ENCODE results near the gene KCNA10.

KCNA10 gene

DNA sequence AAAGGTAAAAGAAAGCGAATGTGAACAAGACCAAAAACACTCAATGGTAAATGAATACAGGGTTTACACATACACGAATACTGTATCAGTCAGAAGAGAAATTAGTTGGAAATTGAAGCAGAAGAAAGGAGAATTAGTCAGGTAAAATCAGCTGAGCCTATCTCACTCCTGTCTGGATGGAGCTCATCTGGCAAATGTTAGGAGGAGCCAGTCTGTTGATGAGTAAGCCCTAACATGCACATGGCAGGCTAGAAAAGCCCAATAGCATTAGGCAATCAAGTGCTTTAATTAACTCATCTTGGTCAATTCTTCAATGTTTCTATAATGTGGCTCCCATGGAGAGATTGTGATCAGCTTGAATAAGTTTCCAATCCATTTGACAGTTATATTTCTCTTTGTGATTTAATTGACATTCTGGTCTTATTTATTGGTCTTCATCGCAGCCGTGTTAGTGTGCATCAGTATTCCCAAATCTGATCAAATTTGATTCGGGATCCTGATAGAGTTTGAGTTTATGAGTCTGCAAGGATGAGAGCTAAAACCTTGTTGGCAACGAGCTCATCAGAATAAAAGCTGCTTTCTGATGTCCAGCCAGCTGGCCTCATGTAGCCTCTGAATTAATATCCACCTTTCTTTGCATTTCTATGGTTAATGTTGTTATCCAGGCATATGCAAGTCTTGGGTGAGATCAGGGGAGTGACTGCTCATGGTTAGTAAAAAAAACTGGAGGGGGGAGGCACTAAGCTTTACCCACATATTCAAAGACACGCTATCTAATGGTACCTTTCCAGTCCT lies 22.1 kb upstream of the KCNA10 start:
- DNase-seq (ENCODE audit: low spot score) = no peak
- in situ Hi-C loops (cut with MboI; ENCODE audit: low sequenced_read_pairs, unreplicated experiment) = no loop called here
- TF ChIP-seq, protein P1, sequence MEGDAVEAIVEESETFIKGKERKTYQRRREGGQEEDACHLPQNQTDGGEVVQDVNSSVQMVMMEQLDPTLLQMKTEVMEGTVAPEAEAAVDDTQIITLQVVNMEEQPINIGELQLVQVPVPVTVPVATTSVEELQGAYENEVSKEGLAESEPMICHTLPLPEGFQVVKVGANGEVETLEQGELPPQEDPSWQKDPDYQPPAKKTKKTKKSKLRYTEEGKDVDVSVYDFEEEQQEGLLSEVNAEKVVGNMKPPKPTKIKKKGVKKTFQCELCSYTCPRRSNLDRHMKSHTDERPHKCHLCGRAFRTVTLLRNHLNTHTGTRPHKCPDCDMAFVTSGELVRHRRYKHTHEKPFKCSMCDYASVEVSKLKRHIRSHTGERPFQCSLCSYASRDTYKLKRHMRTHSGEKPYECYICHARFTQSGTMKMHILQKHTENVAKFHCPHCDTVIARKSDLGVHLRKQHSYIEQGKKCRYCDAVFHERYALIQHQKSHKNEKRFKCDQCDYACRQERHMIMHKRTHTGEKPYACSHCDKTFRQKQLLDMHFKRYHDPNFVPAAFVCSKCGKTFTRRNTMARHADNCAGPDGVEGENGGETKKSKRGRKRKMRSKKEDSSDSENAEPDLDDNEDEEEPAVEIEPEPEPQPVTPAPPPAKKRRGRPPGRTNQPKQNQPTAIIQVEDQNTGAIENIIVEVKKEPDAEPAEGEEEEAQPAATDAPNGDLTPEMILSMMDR (IDR thresholded peaks at IDR 0.05; ENCODE audit: borderline replicate concordance, control extremely low read depth, extremely low read depth, insufficient read depth, missing control alignments) = no peak

DNA sequence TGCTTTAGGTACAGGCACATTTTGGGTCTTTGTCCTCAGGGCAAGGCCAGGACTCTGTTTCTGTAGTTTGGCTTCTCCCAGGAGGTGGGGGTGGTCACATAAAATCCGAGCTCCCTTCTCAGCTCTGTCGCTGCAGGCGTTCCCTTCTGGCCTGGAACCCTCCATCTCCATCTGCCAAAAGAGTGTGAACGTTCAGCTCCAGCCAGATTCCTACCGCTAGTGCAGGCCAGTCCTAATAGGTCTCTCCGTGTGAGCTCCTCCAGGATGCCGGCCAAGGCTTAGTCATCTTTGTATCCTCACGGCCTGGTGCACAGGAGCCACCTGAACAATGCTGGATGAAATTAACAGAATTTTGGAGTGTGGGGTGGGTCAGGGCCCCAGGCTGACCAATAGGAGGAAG lies 19.9 kb upstream of the KCNA10 start:
- DNase-seq (ENCODE audit: low spot score) = no peak
- in situ Hi-C loops (cut with MboI; ENCODE audit: low sequenced_read_pairs, unreplicated experiment) = no loop called here
- TF ChIP-seq, protein P1 (IDR thresholded peaks at IDR 0.05; ENCODE audit: borderline replicate concordance, control extremely low read depth, extremely low read depth, insufficient read depth, missing control alignments) = no peak

DNA sequence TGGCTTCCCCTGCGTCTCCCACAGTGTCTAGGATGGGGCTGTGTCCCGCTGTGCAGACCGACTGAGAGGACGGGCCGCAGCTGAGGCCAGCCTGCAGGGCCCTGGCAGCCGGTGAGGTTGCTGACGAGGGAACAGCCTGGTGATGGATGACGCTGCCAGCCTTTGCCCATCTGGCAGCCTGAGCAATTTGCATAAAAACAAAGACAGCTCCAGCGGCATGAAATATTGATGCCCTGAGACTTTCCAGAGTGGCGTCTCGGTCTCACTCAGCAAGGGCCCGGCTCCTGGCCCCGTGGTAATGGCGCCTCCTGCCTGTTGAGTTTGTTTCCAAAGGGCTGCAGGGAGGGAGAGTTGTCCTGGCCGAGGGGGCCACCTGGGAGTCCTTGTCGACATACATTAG lies 19.1 kb upstream of the KCNA10 start:
- no peak for DNase-seq (ENCODE audit: low spot score)
- TF ChIP-seq, protein P1 (IDR thresholded peaks at IDR 0.05; ENCODE audit: borderline replicate concordance, control extremely low read depth, extremely low read depth, insufficient read depth, missing control alignments) = no peak
- in situ Hi-C loops (cut with MboI; ENCODE audit: low sequenced_read_pairs, unreplicated experiment) = no loop called here

DNA sequence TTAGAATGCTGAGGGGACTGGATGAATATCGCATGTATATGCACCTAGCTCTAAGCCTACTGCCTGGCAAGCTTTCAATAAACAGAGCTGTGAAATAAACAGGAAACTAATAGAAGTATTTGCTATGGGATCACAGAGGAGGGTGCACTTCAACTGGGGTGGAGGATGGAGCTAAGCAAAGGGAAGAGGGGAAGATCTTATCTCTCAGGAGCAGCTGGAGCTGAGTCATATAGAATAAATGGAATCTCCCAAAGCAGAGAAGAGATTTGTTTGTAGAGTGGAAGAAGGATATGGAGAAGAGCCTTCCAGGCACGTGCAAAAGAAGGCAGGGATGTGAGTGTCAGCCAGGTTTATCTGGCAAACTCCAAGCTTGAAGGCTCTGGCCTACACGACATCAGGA lies 17.0 kb upstream of the KCNA10 start:
- in situ Hi-C loops (cut with MboI; ENCODE audit: low sequenced_read_pairs, unreplicated experiment) = no loop called here
- TF ChIP-seq, protein P1 (IDR thresholded peaks at IDR 0.05; ENCODE audit: borderline replicate concordance, control extremely low read depth, extremely low read depth, insufficient read depth, missing control alignments) = no peak
- DNase-seq (ENCODE audit: low spot score) = no peak

DNA sequence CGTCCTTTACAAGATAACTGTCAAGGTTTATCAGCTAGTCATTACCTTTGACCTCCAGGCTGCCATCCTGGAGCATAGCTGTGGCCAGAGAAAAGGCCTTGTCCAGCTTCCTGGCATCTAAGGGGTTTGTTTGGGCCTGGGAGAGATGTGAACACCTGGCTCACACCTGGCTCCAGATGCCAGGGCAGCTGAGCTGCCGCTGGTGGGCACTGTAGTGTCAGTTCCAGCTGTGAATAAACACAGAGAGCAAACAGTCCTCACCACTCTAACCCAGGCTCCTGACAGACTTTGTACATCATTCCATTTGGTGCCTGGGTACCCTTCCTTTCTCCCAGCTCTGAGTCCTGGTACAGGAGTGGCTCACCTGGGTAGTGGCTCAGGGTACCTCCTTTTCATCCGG lies 14.3 kb upstream of the KCNA10 start:
- no peak for DNase-seq (ENCODE audit: low spot score)
- in situ Hi-C loops (cut with MboI; ENCODE audit: low sequenced_read_pairs, unreplicated experiment) = no loop called here
- TF ChIP-seq, protein P1 (IDR thresholded peaks at IDR 0.05; ENCODE audit: borderline replicate concordance, control extremely low read depth, extremely low read depth, insufficient read depth, missing control alignments) = no peak

DNA sequence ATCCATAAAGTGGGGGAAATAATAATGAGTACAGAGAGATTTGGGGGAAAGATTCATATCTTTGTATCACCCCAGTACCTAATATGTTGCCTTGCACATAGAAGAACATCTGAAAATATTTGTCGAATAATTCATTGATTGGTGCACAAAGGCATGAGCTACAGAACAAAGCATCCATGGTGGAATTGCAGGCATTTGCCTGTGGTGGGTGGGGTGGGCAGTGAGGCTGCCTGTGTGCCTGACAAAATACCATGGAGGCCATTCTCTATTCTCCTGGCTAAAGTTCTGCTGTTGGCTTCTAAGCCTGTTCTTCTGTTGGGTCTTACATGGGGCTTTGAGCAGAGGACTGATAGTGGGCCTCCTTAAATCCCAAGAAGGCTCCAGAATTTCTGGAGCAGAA lies 10.0 kb upstream of the KCNA10 start:
- in situ Hi-C loops (cut with MboI; ENCODE audit: low sequenced_read_pairs, unreplicated experiment) = no loop called here
- no peak for DNase-seq (ENCODE audit: low spot score)
- TF ChIP-seq, protein P1 (IDR thresholded peaks at IDR 0.05; ENCODE audit: borderline replicate concordance, control extremely low read depth, extremely low read depth, insufficient read depth, missing control alignments) = no peak
